K562 (cell line): Measurements from ENCODE around the gene SEC63. TPM values are rescaled to one million over a fixed set of nuclear protein-coding genes. Genes with fewer than 3 reads are reported as not detected.

Experiments used
- ESRRB ChIP-seq: fragments of 250-450 bp; sonication (Bioruptor Pico); IDR thresholded peaks from 2 replicates; pipeline ENCODE4 v1.5.0; 2020; ENCODE audit warnings: mild to moderate bottlenecking, moderate library complexity, borderline replicate concordance
- GTF2E2 ChIP-seq: fragments of 200-800 bp; sonication (Bioruptor generic); IDR thresholded peaks from 2 replicates; pipeline ENCODE4 v1.6.1; 2016; ENCODE audit warnings: missing genetic modification characterization, missing compliant biosample characterization
- HOXB6 ChIP-seq: fragments of 250-450 bp; sonication (Bioruptor Pico); IDR thresholded peaks from 2 replicates; pipeline ENCODE4 v1.5.1; 2022; ENCODE audit warnings: mild to moderate bottlenecking, borderline replicate concordance
- POLR3G ChIP-seq: IDR thresholded peaks from 2 replicates; pipeline ENCODE4 v1.6.1; 2011; ENCODE audit not compliant: insufficient read length, insufficient replicate concordance; ENCODE audit errors: extremely low read depth
- ZNF280B ChIP-seq: fragments of 250-450 bp; sonication (Bioruptor Pico); IDR thresholded peaks from 2 replicates; pipeline ENCODE4 v1.5.1; 2021; ENCODE audit warnings: mild to moderate bottlenecking
- ZNF316 ChIP-seq: fragments of 450-650 bp; IDR thresholded peaks from 2 replicates; pipeline ENCODE4 v1.6.1; 2016
- ZNF655 ChIP-seq: fragments of 250-450 bp; sonication (Bioruptor Pico); IDR thresholded peaks from 2 replicates; pipeline ENCODE4 v1.5.0; 2021
- polyA plus RNA-seq, 8 experiments: library from polyadenylated mRNA; depleted of rRNA in 4 of 8; stranded (reverse) in 5 of 8; unstranded in 3 of 8; fragments of >200 nt; fragmentation: Nextera tagmentation in 2 of 8; fragmentation: Illumina TruSeq in 1 of 8; extraction: Ambion mirVana in 2 of 8; extraction: Trizol in 1 of 8; gene quantifications; 2 replicates each; pipeline versions ENCODE4 v1.2.1 to v1.2.3, GENCODE V29; 2011 to 2014; ENCODE audit warnings: inconsistent platforms in 1 of 8, missing spikeins in 1 of 8
- total RNA-seq, 7 experiments: library from RNA; depleted of rRNA in 6 of 7; stranded (reverse); fragments of >200 nt in 6 of 7; fragmentation: Illumina TruSeq in 2 of 7; extraction: Trizol in 2 of 7; gene quantifications; 2 replicates each; pipeline versions ENCODE4 v1.2.1 to v1.2.3, GENCODE V29; 2011 to 2021; ENCODE audit warnings: low replicate concordance in 1 of 7
- TF ChIP-seq, protein P1 (sequence below), 2 experiments: IDR thresholded peaks; 2 replicates each; pipeline ENCODE4 v1.6.1; 2011; ENCODE audit warnings: borderline replicate concordance in 1 of 2, control low read depth in 1 of 2, low read depth in 1 of 2, low read length in 1 of 2, mild to moderate bottlenecking in 1 of 2, mixed read lengths in 1 of 2, moderate library complexity in 1 of 2; ENCODE audit not compliant: insufficient read depth in 1 of 2, insufficient read length in 1 of 2, poor library complexity in 1 of 2, severe bottlenecking in 1 of 2; ENCODE audit errors: extremely low read depth in 1 of 2

The SEC63 gene
- total and polyA plus RNA-seq, 9 of the 15 experiments (the other 6 are each of a cell fraction or from before 2014, with no cell fraction given), result 13.8 to 74.6 (median 28.4) TPM

GRCh38 chr6:107832151-107833056 is 125.6 kb downstream of the SEC63 start (continued):
- TF ChIP-seq, protein P1, sequence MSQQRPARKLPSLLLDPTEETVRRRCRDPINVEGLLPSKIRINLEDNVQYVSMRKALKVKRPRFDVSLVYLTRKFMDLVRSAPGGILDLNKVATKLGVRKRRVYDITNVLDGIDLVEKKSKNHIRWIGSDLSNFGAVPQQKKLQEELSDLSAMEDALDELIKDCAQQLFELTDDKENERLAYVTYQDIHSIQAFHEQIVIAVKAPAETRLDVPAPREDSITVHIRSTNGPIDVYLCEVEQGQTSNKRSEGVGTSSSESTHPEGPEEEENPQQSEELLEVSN (IDR thresholded peaks at IDR 0.05; ENCODE audit: borderline replicate concordance in 1 of 2, extremely low read depth in 1 of 2, insufficient read depth in 1 of 2, insufficient read length in 1 of 2, low read depth in 1 of 2, low read length in 1 of 2, poor library complexity in 1 of 2, severe bottlenecking in 1 of 2), result peak in 1 of 2 experiments; percentile 8
- TF ChIP-seq ZNF316, result peak; percentile 62
- TF ChIP-seq POLR3G, result no peak
- no peak for TF ChIP-seq GTF2E2
- no peak for TF ChIP-seq HOXB6 (CRISPR knock-in tag)
- TF ChIP-seq ZNF280B (CRISPR knock-in tag), result no peak
- TF ChIP-seq ZNF655, result no peak
- TF ChIP-seq ESRRB (CRISPR knock-in tag), result no peak
